GM19372 (cell line): Measurements from ENCODE around the gene TNFRSF18.

Experiments used
- ATAC-seq: cut with Tn5 transposase; IDR thresholded peaks from one replicate; pipeline ENCODE4 v1.9.1; 2021; ENCODE audit warnings: mild to moderate bottlenecking, low read depth, moderate library complexity; ENCODE audit not compliant: unreplicated experiment

Gene TNFRSF18

GRCh38 chr1:1240822-1241587 is 34.6 kb upstream of the TNFRSF18 start:
- no peak for ATAC-seq

- ATAC-seq, result no peak
Measured at GRCh38 chr1:1240348-1240732, 33.9 kb upstream of the TNFRSF18 start.

GRCh38 chr1:1239614-1240347 is 33.4 kb upstream of the TNFRSF18 start:
- no peak for ATAC-seq

GRCh38 chr1:1239227-1239613 is 32.8 kb upstream of the TNFRSF18 start:
- ATAC-seq, result no peak

- no peak for ATAC-seq
Measured at GRCh38 chr1:1238702-1239178, 32.3 kb upstream of the TNFRSF18 start.

- ATAC-seq, result no peak
Measured at GRCh38 chr1:1237874-1238701, 31.7 kb upstream of the TNFRSF18 start.

- no peak for ATAC-seq
Measured at GRCh38 chr1:1236945-1237873, 30.8 kb upstream of the TNFRSF18 start.

- no peak for ATAC-seq
Measured at GRCh38 chr1:1236176-1236763, 29.9 kb upstream of the TNFRSF18 start.

GRCh38 chr1:1235016-1235744 is 28.8 kb upstream of the TNFRSF18 start:
- ATAC-seq, result no peak

GRCh38 chr1:1234180-1234808 is 27.9 kb upstream of the TNFRSF18 start:
- no peak for ATAC-seq

GRCh38 chr1:1233567-1233892 is 27.1 kb upstream of the TNFRSF18 start:
- no peak for ATAC-seq

- no peak for ATAC-seq
Measured at GRCh38 chr1:1232796-1233566, 26.6 kb upstream of the TNFRSF18 start.

- no peak for ATAC-seq
Measured at GRCh38 chr1:1232208-1232795, 25.9 kb upstream of the TNFRSF18 start, which contains the start of gene B3GALT6. Gene B3GALT6 (plus strand): TSS chr1:1232237. CDS start chr1:1232279, 42 bp downstream.

GRCh38 chr1:1231400-1232207 is 25.2 kb upstream of the TNFRSF18 start, which contains the start of gene SDF4:
Gene SDF4 (minus strand): TSS chr1:1232001. CDS start chr1:1228772, 3,229 bp downstream.
- peak; percentile 96 for ATAC-seq

- no peak for ATAC-seq
Measured at GRCh38 chr1:1230656-1231399, 24.4 kb upstream of the TNFRSF18 start.

- ATAC-seq, result no peak
Measured at GRCh38 chr1:1229770-1230169, 23.4 kb upstream of the TNFRSF18 start.
